Keratinocyte (primary cell): ENCODE measurements around the gene CASZ1.

Experiments
- EZH2 ChIP-seq: IDR thresholded peaks from one replicate; pipeline ENCODE4 v1.6.1; 2012; ENCODE audit warnings: inconsistent platforms, mild to moderate bottlenecking, low read length, moderate library complexity
- TF ChIP-seq, protein P1 (sequence below), 3 experiments: IDR thresholded peaks in 1 of 3; conservative IDR thresholded peaks in 1 of 3; optimal IDR thresholded peaks in 1 of 3; 2 replicates in 2 of 3; 3 replicates in 1 of 3; pipeline versions ENCODE3 to v1.5.1; 2011; ENCODE audit warnings: low read length in 3 of 3, mild to moderate bottlenecking in 3 of 3, moderate library complexity in 2 of 3, control low read depth in 1 of 3, inconsistent platforms in 1 of 3; ENCODE audit not compliant: insufficient read depth in 2 of 3; ENCODE audit errors: extremely low read depth in 1 of 3

DNA sequence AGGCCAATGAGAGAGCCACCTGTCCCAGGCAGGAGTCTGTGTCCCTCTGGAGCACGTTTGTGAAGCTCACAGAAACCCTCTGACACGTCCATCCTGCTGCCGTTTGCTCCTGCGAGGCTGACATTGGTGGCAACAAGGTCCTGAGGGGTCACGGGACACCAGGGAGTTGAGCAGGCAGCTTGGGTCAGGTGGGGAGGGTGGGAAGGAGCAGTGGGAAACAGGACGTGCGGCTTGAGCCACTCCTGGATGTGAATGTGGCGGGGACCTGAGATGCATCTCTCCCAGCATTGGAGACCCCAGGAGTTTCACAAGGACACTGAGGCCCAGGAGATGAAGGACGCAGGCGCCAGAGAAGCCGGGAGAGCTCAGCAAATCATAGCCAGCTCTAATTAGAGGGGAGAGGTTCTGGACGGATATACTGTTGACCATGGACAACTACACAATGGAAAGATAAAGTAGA lies 172.7 kb downstream of the CASZ1 start:
- no peak for TF ChIP-seq EZH2
- TF ChIP-seq, protein P1, sequence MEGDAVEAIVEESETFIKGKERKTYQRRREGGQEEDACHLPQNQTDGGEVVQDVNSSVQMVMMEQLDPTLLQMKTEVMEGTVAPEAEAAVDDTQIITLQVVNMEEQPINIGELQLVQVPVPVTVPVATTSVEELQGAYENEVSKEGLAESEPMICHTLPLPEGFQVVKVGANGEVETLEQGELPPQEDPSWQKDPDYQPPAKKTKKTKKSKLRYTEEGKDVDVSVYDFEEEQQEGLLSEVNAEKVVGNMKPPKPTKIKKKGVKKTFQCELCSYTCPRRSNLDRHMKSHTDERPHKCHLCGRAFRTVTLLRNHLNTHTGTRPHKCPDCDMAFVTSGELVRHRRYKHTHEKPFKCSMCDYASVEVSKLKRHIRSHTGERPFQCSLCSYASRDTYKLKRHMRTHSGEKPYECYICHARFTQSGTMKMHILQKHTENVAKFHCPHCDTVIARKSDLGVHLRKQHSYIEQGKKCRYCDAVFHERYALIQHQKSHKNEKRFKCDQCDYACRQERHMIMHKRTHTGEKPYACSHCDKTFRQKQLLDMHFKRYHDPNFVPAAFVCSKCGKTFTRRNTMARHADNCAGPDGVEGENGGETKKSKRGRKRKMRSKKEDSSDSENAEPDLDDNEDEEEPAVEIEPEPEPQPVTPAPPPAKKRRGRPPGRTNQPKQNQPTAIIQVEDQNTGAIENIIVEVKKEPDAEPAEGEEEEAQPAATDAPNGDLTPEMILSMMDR (optimal IDR thresholded peaks at IDR 0.05 in 1 of 3, IDR thresholded peaks at IDR 0.05 in 1 of 3, conservative IDR thresholded peaks at IDR 0.05 in 1 of 3; ENCODE audit: extremely low read depth in 1 of 3, insufficient read depth in 2 of 3, low read length in 3 of 3), result no peak
